C4-2B (cell line): ENCODE measurements around the gene NOLC1.
A peak's percentile ranks its signal among the peaks of the same experiment; 100 is the strongest.

Experiments
- ZFX ChIP-seq: fragments of 450-650 bp; IDR thresholded peaks from 2 replicates; pipeline ENCODE4 v1.6.1; 2017
- TF ChIP-seq, protein P1 (sequence below): fragments of 450-650 bp; conservative IDR thresholded peaks from 2 replicates; pipeline ENCODE4 v1.5.1; 2017; ENCODE audit warnings: mild to moderate bottlenecking

DNA sequence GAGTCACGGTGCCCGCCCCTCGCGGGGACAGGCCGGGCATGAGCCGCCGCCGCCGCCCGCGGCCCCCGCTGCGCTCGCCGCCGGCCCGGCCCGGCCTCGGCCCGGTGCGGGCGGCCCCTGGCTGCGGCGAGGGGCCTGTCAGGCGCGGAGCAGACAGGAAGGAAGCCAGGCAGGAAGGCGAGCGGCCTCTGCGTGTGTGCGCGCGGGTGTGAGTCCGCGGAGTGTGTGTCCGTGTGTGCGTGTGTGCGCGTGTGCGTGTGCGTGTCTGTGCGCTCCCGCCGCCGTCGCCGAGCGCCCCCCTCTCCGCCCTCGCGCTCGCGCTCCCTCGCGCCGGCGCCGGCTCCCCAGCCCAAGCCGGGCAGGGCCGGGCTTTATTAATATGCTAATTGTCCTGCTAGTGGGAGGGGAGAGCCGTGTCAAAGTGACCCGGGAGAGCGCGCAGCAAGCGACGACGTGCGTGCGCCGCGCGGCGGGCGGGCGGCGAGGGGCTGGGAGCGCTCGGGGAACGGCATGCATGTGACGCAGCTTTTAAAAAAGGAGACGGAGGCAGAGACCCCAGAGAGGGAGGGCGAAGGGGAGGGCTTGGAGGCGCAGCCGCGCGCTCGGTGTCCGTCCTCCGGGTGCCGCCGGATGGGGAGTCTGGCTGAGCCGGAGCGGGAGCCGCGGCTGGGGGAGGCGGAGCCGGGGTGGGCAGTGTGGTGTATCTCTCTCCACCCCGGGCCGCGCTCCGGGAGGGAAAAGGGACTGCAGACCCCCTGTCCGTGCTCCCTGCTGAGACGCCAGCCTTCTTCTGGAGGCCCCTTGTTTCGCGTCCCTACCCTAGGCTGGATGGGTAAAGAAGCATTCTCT is 31.8 kb upstream of the NOLC1 start, which contains the start of gene LDB1:
- TF ChIP-seq, protein P1, sequence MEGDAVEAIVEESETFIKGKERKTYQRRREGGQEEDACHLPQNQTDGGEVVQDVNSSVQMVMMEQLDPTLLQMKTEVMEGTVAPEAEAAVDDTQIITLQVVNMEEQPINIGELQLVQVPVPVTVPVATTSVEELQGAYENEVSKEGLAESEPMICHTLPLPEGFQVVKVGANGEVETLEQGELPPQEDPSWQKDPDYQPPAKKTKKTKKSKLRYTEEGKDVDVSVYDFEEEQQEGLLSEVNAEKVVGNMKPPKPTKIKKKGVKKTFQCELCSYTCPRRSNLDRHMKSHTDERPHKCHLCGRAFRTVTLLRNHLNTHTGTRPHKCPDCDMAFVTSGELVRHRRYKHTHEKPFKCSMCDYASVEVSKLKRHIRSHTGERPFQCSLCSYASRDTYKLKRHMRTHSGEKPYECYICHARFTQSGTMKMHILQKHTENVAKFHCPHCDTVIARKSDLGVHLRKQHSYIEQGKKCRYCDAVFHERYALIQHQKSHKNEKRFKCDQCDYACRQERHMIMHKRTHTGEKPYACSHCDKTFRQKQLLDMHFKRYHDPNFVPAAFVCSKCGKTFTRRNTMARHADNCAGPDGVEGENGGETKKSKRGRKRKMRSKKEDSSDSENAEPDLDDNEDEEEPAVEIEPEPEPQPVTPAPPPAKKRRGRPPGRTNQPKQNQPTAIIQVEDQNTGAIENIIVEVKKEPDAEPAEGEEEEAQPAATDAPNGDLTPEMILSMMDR = no peak; the same call in 1 of the 2 replicates
- peak; percentile 90 for TF ChIP-seq ZFX
